GM12892 (cell line): ENCODE measurements around the gene CYP4F11.
"Not testable (repeated sequence)": the region's sequence is repeated elsewhere in the genome, so short reads cannot be mapped to it uniquely, and the experiment has no call there.

Experiments used
- DNase-seq: peaks from one replicate; pipeline ENCODE4 v3.0.0; 2011; ENCODE audit not compliant: insufficient read length
- FAIRE-seq: peaks from 2 replicates; lab custom pipeline; 2011; peaks lifted over from hg19 to GRCh38; lab: Jason Lieb, UNC
- POLR2A ChIP-seq: IDR thresholded peaks from 2 replicates; pipeline ENCODE4 v1.6.1; 2011; ENCODE audit warnings: low read depth, low read length, control low read depth
- POLR2AphosphoS5 ChIP-seq: IDR thresholded peaks from 2 replicates; pipeline ENCODE4 v1.6.1; 2011; ENCODE audit warnings: low read depth, low read length, control low read depth
- TAF1 ChIP-seq: IDR thresholded peaks from 2 replicates; pipeline ENCODE4 v1.6.1; 2011; ENCODE audit warnings: low read depth, mild to moderate bottlenecking, control low read depth, low read length, borderline replicate concordance

CYP4F11 gene

DNA sequence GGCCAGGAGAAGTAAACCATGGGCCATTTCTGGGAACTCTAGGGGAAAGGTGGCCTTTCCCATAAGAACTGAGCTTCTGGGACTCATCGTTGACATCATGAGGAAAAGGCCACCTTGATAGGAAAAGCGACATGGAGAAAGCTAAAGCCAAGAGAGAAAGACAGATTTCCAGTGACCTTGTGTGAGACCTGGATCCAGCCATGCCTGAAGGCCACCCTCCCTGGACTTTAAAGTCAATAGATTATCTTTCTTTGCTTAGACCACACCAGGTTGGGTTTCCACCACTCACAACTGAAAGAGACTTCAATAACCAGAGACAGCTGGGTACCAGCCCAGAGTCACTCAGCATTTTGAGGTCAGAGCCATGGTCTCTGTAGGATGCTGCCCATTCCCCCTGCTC, 40.0 kb downstream of the CYP4F11 start:
- TF ChIP-seq POLR2A = no peak
- no peak for TF ChIP-seq POLR2AphosphoS5
- TF ChIP-seq TAF1 = no peak
- FAIRE-seq (no peak), DNase-seq (no peak)

- TF ChIP-seq POLR2A (no peak), POLR2AphosphoS5 (no peak), TAF1 (no peak)
- DNase-seq (no peak), FAIRE-seq (no peak)
These were observed 40.9 kb downstream of the CYP4F11 start for GRCh38 chr19:15893477-15893876.

- no peak for DNase-seq
- TF ChIP-seq POLR2AphosphoS5 (no peak), TAF1 (no peak), POLR2A (no peak)
- FAIRE-seq = no peak
These were observed 42.3 kb downstream of the CYP4F11 start for GRCh38 chr19:15892012-15892411.

DNA sequence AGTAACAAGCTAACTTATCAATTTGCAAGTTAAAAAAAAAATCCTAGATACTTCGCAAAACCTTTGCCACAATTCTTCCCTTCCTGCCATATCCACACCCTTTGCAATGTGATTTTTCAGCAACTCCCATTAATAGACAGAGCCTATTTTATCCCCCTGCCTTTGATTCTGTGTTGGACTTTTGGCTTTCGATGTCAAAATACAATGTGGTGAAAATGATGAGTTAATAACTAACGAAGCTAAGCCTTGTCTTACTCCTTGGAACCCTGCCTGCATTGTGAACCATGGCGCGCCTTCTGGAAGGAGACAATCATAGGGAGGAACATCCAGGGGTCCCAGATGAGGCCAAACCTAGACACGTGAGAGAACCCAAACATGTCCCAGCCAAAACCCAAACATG, 42.9 kb downstream of the CYP4F11 start:
- FAIRE-seq (no peak), DNase-seq (no peak)
- TF ChIP-seq TAF1 (no peak), POLR2AphosphoS5 (no peak), POLR2A (no peak)

DNA sequence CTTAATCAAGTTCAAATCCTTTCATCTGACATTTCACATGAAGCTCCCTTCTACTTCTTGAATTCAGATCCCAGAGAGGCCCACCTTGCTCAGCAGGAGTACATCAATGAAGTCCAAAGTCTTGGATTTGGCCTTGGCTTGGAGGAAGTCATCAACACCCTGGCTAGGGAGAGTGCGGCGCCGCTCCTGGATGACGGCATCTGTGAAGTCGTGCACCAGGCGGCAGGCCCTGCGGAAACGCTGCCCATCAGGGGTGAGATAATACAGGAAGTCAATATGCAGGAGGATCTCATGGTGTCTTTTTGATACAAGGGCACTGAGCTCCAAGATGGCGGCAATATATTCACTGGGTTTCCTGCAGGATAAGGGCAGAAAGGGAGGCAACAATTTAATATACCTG, 45.0 kb downstream of the CYP4F11 start:
- not testable (repeated sequence) for DNase-seq, FAIRE-seq

GRCh38 chr19:15885919-15886318, 48.4 kb downstream of the CYP4F11 start:
- TF ChIP-seq POLR2AphosphoS5 (no peak), POLR2A (no peak)
- FAIRE-seq (no peak), DNase-seq (no peak)

GRCh38 chr19:15885167-15885566, 49.2 kb downstream of the CYP4F11 start:
- DNase-seq (no peak), FAIRE-seq (no peak)
- no peak for TF ChIP-seq POLR2A
- TF ChIP-seq POLR2AphosphoS5 = no peak
- TF ChIP-seq TAF1 = no peak

GRCh38 chr19:15883329-15883728, 51.0 kb downstream of the CYP4F11 start:
- FAIRE-seq = not testable (repeated sequence)

GRCh38 chr19:15874821-15875474, 59.4 kb downstream of the CYP4F11 start:
- DNase-seq = no peak
- no peak for TF ChIP-seq TAF1
- no peak for TF ChIP-seq POLR2A
- TF ChIP-seq POLR2AphosphoS5 = no peak
- no peak for FAIRE-seq

More at GRCh38 chr19:15883329-15883728, 51.0 kb downstream of the CYP4F11 start:
- not testable (repeated sequence) for DNase-seq

DNA sequence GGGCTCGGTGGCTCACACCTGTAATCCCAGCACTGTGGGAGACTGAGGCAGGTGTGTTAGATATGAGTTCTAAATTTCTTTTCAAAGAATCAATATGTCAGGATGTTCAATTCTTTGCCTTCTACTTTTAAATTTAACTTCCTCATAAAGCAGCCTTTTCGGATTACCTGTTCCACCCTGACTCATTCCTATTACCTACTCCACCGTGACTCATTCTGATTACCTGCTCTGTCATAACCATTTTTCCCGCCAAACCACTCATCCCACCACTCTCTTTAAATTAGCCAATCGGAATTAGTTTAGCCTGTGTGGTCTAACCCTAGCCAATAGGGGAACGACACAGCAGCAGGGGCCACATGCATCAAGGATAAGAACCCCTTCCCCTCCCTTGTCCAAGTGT, 60.6 kb downstream of the CYP4F11 start:
- not testable (repeated sequence) for FAIRE-seq, DNase-seq

DNA sequence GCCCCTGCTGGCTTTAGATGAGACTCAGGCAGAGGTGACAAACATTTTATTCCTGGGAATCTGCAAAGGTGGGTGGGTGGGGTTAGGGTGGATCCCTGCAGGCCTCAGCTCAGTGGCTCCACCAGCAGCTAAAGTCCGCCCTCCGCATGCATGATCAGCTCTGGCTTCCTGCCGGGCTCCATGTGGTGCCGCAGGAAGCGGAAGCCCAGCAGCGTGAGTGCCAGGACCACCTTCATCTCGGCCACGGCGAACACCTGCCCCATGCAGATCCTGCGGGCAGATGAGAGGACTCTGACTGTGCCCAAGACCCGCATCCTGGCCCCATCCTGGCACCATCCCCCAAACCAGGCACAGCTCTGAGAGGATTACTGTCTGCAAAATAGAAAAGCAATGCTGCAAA, 62.8 kb downstream of the CYP4F11 start:
- FAIRE-seq (no peak), DNase-seq (no peak)
- TF ChIP-seq POLR2A (no peak), POLR2AphosphoS5 (no peak), TAF1 (no peak)

GRCh38 chr19:15869873-15870272, 64.5 kb downstream of the CYP4F11 start:
- DNase-seq = no peak
- no peak for TF ChIP-seq TAF1
- no peak for TF ChIP-seq POLR2A
- TF ChIP-seq POLR2AphosphoS5 = no peak
- FAIRE-seq = no peak

DNA sequence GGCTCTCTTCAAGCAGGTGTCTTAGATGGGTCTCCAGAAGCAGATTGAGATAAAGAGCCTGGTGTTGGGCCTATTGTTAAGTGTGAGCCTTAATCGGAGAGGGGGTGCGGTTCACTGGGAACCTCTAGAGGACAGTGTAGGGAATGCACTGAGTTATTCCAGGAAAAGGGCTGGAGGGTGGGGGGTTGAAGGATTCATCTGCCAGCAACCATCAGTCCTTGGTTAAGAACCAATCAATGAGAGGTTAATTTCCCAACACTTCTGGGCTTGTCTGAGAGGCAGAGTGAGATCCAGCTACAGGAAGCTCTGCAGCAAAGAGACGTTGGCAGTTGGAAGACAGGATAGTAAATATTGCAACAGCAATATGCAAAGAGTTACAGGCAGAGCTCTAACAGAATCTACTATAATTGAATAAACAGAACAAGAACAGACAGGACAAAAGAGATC, 65.2 kb downstream of the CYP4F11 start:
- FAIRE-seq (peak; percentile 44), DNase-seq (no peak)
- TF ChIP-seq POLR2AphosphoS5 (no peak), POLR2A (no peak), TAF1 (no peak)
